Activated CD8-positive, alpha-beta memory T cell treated with anti-CD3 and anti-CD28 coated beads for 24 hours (primary cell): Measurements from ENCODE around the gene TNFSF13.

Source experiments
- DNase-seq: peaks from one replicate; pipeline ENCODE4 v3.0.0-alpha.2; 2020

TNFSF13 gene

DNA sequence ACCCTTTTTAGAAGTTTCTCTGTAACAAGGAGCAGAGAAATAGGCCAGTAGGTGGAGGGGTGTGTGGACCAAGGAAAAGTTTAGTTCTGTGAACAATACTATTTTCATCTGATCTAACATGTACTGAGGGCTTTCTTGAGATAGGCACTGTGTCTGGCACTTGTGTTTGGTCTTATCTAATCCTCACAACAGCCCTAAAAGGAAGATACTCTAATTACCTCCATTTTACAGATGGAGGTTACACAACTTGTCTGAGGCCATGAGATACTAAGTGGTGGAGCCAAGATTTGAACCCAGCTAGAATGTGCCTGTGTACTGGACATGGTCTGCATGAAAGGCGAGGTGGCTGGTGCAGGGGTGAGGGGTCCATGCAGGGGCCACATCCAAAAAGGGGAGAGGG is 5.2 kb upstream of the TNFSF13 start:
- no peak for DNase-seq

DNA sequence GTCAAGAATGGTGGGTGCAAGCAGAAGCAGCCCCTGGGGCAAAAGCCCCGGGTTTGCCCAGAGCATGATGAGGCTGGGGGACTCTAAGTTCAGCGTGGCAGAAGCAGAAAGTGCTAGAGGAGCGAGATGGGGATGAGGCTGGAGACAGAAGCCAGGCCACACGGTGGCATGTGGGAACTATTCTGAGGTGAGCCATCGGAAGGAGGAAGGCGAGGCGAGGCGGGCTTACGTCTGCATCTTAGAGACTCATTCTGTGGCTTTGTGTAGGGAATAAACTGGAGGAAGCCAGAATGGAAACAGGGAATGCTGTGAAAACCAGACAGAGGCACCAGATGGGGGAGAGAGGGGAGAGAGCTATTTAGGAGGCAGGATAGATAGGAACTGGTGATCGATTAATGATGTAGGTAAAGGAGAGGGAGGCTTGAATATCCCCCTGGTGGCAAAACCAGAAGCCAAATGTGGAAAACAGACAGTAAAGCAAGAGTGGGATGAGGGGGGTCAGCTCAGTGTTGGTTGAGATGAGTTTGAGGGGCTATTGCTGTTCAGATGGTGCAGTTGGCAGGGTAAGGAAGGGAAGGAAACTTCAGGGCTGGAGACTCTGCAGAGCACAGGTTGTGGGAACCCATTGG is 3.1 kb upstream of the TNFSF13 start:
- DNase-seq = no peak

DNA sequence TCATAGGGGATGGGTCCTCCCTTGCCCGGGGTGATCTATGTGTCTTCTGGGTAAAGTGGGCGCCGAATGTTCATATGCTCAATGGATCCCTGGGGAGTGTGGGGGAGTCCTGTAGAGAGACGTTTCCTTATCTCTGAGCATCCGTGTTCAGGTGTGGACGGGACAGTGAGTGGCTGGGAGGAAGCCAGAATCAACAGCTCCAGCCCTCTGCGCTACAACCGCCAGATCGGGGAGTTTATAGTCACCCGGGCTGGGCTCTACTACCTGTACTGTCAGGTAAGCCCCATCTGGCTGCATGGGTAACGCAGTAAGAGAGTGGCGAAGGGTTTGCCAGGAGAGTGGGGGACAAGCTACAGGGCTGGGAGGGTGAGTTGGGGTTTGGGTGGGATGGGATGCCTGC is 1.9 kb upstream of the TNFSF13 start:
- DNase-seq = no peak

DNA sequence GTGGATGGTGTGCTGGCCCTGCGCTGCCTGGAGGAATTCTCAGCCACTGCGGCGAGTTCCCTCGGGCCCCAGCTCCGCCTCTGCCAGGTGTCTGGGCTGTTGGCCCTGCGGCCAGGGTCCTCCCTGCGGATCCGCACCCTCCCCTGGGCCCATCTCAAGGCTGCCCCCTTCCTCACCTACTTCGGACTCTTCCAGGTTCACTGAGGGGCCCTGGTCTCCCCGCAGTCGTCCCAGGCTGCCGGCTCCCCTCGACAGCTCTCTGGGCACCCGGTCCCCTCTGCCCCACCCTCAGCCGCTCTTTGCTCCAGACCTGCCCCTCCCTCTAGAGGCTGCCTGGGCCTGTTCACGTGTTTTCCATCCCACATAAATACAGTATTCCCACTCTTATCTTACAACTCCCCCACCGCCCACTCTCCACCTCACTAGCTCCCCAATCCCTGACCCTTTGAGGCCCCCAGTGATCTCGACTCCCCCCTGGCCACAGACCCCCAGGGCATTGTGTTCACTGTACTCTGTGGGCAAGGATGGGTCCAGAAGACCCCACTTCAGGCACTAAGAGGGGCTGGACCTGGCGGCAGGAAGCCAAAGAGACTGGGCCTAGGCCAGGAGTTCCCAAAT is 1.3 kb upstream of the TNFSF13 start:
- DNase-seq = no peak

DNA sequence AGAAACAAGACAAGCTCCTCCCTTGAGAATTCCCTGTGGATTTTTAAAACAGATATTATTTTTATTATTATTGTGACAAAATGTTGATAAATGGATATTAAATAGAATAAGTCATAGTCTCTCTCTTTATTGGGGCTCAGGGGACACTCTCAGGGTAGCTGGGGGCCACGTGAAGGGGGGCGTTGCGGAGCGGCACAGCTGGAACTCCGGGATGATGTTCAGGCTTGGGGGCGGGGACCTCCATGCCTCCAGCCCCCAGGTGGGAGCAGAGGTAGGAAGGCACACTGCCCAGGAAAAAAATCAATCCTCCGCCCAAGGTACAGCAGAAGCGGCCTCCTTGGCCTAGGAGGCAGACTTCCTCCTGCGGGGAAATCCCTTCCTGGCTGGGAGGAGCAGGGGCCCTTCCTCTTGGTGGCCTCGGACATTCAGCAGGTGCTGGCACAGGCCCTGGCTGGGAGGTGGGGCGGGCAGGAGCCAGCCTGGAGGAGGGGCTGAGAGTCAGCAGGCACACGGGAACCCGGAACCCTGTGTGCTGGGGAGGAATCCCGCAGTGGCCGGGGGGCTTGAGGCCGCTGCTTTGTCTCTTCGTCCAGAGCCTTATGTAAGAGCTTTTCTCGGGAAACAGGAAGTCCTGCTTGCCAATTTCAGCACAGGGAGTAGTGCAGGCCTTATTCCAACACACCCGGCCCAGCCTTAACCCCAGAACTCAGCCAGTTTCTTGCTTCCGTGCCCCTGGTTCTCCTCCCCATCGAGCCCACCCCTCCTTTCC is 591 bp upstream of the TNFSF13 start:
- DNase-seq = no peak

DNA sequence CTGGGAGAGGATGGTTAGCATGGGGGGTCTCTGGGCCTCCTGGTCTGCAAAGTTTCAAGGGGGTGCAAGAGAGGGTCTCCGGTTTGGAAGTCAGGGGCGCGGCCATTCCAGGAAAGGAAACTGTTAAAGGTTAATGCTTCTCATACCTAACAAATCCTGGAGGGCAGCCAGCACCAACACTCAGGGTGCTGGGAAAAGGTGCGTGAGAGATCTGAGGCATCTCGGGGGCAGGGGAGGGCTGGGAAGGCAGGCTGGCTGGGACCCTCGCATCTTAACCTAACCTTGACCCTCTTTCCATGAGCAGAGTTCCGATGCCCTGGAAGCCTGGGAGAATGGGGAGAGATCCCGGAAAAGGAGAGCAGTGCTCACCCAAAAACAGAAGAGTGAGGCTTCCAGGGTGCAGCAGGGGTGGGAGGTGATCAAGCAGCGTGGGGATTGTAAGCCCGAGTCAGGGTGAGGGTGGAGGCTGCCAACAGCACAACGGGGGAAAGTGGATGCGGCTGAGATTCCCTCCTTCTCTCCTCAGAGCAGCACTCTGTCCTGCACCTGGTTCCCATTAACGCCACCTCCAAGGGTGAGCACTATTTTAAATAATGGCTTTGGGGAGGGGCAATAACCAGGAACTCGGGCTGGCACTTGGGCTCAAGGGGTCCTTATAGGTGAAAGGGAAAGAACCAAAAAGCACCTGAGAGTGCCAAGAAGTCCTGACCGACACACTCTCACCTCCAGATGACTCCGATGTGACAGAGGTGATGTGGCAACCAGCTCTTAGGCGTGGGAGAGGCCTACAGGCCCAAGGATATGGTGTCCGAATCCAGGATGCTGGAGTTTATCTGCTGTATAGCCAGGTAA is 996 bp downstream of the TNFSF13 start:
- DNase-seq = no peak

DNA sequence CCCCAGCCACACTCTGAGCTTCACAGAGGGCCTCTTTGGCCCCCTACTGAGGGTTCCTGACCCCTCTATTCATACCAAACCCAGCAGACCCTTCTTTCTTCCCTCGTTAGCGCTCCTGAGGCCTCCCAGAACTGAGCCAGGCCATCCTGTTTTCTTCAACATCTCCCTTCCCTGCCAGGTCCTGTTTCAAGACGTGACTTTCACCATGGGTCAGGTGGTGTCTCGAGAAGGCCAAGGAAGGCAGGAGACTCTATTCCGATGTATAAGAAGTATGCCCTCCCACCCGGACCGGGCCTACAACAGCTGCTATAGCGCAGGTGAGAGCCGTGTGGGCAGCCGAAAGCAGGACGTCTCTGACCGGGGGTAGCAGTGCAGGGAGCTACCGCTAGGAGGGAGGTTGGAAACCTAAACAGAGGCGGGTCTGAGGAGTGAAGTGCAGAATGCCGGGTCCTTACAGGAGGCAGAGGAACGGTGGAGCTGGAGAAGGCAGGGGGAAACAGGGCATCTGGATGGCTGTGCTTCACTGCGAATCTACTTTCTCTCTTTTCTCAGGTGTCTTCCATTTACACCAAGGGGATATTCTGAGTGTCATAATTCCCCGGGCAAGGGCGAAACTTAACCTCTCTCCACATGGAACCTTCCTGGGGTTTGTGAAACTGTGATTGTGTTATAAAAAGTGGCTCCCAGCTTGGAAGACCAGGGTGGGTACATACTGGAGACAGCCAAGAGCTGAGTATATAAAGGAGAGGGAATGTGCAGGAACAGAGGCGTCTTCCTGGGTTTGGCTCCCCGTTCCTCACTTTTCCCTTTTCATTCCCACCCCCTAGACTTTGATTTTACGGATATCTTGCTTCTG is 1.9 kb downstream of the TNFSF13 start:
- peak; percentile 80 for DNase-seq

DNA sequence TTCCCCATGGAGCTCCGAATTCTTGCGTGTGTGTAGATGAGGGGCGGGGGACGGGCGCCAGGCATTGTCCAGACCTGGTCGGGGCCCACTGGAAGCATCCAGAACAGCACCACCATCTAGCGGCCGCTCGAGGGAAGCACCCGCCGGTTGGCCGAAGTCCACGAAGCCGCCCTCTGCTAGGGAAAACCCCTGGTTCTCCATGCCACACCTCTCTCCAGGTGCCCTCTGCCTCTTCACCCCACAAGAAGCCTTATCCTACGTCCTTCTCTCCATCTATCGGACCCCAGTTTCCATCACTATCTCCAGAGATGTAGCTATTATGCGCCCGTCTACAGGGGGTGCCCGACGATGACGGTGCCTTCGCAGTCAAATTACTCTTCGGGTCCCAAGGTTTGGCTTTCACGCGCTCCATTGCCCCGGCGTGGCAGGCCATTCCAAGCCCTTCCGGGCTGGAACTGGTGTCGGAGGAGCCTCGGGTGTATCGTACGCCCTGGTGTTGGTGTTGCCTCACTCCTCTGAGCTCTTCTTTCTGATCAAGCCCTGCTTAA is 2.6 kb downstream of the TNFSF13 start:
- peak; percentile 93 for DNase-seq

DNA sequence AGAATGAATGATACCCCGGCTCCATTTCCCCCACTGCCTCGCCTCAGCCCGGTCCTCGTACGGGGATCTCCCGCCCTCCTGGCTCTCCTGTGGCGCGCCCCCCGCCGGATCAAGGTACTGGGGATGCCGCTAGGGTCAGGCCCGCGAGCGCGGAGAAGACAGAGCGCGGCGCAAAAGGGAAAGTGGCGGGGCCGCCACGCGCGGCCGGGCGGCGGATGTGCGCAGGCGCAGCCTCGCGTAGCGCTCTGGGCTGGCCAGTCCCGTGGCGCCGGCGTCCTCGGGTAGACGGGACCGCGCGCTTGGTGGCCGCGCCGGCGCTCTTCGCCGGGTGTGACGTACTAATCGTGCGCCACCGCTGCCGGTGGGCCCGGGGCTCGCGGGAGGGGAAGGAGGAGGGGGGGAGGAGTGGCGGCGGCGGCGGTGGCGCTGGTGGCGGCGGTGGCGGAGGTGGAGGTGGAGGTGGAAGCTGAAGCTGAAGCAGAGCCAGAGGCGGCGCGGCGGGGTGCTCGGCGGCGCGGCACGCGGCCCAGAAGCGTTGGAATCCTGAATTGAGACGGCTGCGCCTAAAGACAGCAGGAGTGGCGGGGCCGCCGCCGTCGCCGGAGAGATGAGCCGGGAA is 3.1 kb downstream of the TNFSF13 start, which contains the start of gene SENP3:
Gene SENP3 (plus strand): TSS at position 331 of the 619 bp plus-strand sequence. CDS start 1,158 bp downstream, outside the sequence.
- peak; percentile 94 for DNase-seq

DNA sequence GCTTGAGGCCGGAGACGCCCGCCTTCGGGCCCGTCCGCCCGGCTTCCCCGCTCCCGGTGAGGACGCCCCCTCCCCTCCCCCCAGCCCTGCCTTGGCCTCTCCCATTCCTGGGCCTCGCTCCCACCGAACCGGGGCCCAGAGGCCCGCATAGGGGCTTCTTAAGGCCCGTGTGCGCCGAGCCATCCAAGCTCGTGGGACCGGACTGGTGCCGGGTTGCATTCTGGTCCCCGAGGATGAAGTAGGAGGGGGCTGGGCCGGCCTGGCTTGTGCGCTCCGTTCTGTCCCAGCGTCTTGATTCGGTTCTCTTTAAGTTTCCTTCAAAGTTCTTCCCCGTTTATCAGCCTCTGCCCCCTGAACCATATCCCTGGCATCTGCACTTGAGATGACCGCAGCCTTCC is 3.7 kb downstream of the TNFSF13 start:
- no peak for DNase-seq

DNA sequence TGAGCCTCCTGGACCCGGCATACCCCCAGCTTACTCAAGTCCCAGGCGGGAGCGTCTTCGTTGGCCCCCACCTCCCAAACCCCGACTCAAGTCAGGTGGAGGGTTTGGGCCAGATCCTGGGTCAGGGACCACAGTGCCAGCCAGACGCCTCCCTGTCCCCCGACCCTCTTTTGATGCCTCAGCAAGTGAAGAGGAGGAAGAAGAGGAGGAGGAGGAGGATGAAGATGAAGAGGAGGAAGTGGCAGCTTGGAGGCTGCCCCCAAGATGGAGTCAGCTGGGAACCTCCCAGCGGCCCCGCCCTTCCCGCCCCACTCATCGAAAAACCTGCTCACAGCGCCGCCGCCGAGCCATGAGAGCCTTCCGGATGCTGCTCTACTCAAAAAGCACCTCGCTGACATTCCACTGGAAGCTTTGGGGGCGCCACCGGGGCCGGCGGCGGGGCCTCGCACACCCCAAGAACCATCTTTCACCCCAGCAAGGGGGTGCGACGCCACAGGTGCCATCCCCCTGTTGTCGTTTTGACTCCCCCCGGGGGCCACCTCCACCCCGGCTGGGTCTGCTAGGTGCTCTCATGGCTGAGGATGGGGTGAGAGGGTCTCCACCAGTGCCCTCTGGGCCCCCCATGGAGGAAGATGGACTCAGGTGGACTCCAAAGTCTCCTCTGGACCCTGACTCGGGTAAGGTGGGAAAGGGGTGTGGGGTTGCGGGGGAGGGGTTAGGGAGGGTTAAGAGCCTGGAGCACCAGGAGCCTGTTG is 4.7 kb downstream of the TNFSF13 start:
- DNase-seq = no peak

DNA sequence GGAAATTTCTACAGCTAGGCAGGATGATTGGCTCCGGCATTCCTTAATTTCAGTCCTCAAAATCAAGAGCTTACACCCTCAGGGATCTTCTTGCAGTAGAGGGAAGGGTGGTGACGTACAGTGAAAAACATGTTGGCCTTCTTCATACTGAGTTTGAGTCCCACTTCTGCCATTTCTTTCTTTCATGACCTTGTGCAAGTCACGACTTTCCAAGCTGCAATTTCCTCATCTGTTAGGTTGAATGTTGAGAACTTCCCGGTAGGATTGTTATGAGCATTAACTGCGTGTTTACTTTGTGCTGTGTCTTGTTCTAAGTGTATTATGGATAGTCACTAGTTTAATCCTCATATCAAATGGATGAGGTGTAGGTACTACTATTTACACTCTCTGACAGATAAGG is 11.0 kb downstream of the TNFSF13 start:
- no peak for DNase-seq

DNA sequence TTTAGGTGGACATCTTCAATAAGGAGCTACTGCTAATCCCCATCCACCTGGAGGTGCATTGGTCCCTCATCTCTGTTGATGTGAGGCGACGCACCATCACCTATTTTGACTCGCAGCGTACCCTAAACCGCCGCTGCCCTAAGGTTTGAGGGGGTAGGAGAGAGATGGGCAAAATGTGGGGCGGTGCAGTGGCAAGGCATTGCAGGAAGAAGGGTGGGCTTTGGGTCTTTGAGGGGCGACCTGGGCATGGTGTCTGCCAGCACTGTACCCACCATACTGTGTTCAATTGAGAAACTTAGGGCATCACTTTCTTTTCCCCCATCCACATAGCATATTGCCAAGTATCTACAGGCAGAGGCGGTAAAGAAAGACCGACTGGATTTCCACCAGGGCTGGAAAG is 11.8 kb downstream of the TNFSF13 start:
- DNase-seq = no peak

DNA sequence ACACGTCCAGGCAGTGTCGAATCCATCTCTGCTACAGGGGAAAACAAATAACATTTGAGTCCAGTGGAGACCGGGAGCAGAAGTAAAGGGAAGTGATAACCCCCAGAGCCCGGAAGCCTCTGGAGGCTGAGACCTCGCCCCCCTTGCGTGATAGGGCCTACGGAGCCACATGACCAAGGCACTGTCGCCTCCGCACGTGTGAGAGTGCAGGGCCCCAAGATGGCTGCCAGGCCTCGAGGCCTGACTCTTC is 13.7 kb downstream of the TNFSF13 start:
- DNase-seq = no peak

DNA sequence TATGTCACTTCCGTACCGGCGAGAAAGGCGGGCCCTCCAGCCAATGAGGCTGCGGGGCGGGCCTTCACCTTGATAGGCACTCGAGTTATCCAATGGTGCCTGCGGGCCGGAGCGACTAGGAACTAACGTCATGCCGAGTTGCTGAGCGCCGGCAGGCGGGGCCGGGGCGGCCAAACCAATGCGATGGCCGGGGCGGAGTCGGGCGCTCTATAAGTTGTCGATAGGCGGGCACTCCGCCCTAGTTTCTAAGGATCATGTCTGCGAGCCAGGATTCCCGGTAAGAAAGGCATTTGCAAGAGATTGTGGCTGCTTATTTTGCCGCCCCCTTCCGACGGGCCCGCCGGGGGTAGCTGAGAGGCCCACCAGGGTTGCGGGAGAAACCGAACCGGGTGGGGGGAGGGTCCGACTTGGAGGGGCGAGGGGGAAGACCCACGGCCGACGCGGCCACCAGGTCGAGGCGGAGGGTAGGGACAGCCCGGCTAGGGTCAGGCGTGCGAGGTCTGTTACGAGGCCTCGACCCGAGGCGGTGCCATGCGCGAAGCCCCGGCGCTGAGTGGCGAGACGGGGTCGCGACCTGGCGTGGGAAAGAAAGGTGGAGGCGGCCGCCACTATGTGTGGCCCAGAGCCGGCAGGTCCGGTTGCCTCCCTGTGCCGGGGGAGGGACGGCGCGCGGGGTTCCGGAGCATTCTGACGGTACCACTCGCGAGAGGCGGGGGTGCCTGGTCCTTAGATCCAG is 14.2 kb downstream of the TNFSF13 start:
- peak; percentile 100 for DNase-seq

DNA sequence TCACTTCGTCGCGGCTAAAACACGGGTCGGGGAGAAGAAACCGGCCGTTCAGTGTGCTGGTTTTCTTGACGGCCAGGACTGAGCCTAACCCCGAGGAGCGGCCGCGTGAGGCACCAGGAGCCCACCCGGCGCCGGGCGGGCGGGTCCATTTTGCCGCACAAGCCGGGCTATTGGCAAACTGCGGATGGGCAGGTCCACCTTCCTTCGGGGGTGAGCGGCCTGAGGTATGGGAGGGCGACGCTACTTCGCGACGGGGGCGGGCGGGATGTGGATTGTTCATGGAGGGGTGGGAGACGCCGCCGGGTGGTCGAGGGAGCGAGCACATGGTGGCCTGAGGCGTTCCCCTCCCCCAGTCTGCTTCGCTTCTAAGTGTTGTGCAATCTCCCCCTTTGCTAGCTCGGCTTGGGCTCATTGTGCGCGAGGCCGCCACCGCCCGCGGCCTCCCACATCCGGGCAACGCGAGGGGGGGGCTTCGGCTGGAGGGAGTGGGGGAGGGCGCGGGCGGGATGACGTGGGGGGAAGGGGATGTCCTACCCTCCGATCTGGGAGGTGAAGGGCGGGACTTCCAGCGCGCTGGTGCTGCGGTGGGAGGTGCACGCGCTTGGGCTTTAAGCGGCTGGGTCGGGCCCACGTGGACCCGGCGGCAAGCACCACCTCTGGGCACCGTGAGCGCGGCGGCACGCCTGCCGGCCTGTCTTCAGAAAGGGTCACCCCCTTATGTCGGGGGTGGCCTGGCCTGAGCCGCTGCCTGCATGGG is 15.0 kb downstream of the TNFSF13 start:
- peak; percentile 94 for DNase-seq

DNA sequence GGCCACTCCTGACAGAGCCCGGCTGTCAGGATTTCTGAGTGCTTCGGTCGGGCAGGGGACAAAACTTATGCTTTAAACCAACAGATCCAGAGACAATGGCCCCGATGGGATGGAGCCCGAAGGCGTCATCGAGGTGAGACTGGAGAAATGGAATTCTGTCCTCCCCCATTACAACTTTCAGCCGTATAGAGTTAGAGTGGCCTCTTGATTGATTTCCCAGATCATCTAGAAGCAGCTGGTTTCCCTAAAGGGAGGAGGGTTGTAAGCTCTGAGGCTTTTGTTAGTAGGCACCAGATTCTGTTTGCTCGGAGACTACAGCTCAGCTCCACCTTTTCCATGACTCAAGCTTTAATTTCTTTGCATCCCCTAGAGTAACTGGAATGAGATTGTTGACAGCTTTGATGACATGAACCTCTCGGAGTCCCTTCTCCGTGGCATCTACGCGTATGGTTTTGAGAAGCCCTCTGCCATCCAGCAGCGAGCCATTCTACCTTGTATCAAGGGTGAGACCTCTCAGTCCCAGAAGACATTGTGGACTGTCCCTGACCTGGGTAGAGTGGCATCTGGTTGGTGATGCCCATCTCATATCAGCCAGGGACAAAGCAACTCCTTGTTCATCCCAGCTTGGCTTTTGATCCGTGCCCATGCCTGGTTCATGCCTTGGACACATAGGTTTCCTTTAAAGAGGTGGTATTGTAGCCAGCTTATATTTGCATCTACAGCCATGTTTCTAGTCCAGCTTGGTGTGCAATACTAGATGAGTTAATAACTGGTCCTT is 15.8 kb downstream of the TNFSF13 start:
- no peak for DNase-seq

DNA sequence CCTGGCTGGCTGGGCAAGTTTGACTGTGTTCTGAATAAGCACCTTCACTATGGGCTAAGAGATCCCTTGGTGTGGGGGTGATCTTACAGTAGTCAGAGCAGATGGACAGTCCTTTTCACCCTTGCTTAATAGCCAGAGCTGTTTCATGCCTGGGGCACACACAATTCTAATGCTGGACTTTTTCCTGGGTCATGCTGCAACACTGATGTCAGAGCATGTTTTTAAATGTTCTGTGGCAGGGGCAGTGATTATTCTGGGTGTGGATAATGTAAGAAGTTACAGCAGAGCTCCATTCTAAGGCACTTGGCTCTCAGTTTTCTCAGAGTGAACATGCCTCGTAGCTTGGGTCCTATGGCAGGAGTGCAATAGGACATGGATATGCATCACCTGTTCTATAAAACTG is 16.9 kb downstream of the TNFSF13 start:
- DNase-seq = no peak

DNA sequence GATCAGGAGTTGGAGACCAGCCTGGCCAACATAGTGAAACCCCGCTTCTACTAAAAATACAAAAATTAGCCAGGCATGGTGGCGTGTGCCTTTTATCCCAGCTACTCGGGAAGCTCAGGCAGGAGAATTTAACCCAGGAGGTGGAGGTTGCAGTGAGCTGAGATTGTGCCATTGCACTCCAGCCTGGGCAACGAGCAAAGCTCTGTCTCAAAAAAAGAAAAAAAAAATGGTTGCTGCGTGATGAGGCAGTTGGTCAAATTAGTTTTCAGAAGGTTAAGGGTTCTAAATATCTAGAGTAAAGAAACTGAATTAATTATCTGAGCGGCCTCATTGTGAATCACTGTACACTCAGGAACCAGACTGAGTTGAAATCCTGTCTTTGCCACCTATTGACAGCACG is 17.4 kb downstream of the TNFSF13 start:
- no peak for DNase-seq
